Measurements from ENCODE around the gene ASB3.
"Not testable (repeated sequence)": the region's sequence is repeated elsewhere in the genome, so short reads cannot be mapped to it uniquely, and the experiment has no call there.

The ASB3 gene

GRCh38 chr2:53724536-53724935 is 62.2 kb downstream of the ASB3 start:
- FAIRE-seq, result no peak
- DNase-seq (ENCODE audit: insufficient read length, low spot score), result no peak
- no peak for TF ChIP-seq CTCF (IDR thresholded peaks at IDR 0.05; ENCODE audit: insufficient read depth, missing control alignments)

GRCh38 chr2:53720944-53721343 is 65.8 kb downstream of the ASB3 start:
- DNase-seq (ENCODE audit: insufficient read length, low spot score); FAIRE-seq: not testable (repeated sequence)

GRCh38 chr2:53715568-53715967 is 71.2 kb downstream of the ASB3 start:
- no peak for DNase-seq (ENCODE audit: insufficient read length, low spot score)

GRCh38 chr2:53711271-53711780 is 75.4 kb downstream of the ASB3 start:
- FAIRE-seq (no peak), DNase-seq (ENCODE audit: insufficient read length, low spot score) (no peak)
- TF ChIP-seq CTCF (IDR thresholded peaks at IDR 0.05; ENCODE audit: insufficient read depth, missing control alignments), result no peak

More at GRCh38 chr2:53715568-53715967, 71.2 kb downstream of the ASB3 start:
- TF ChIP-seq CTCF (IDR thresholded peaks at IDR 0.05; ENCODE audit: insufficient read depth, missing control alignments), result peak; percentile 52
- FAIRE-seq, result no peak

GRCh38 chr2:53708988-53709387 is 77.8 kb downstream of the ASB3 start:
- TF ChIP-seq CTCF (IDR thresholded peaks at IDR 0.05; ENCODE audit: insufficient read depth, missing control alignments), result no peak
- FAIRE-seq (no peak), DNase-seq (ENCODE audit: insufficient read length, low spot score) (no peak)

GRCh38 chr2:53701221-53701620 is 85.5 kb downstream of the ASB3 start:
- FAIRE-seq (no peak), DNase-seq (ENCODE audit: insufficient read length, low spot score) (no peak)

GRCh38 chr2:53697686-53698085 is 89.1 kb downstream of the ASB3 start:
- TF ChIP-seq CTCF (IDR thresholded peaks at IDR 0.05; ENCODE audit: insufficient read depth, missing control alignments), result no peak
- no peak for FAIRE-seq
- no peak for DNase-seq (ENCODE audit: insufficient read length, low spot score)

More at GRCh38 chr2:53701221-53701620, 85.5 kb downstream of the ASB3 start:
- TF ChIP-seq CTCF (IDR thresholded peaks at IDR 0.05; ENCODE audit: insufficient read depth, missing control alignments), result no peak

GRCh38 chr2:53697092-53697491 is 89.7 kb downstream of the ASB3 start:
- DNase-seq (ENCODE audit: insufficient read length, low spot score) (no peak), FAIRE-seq (no peak)
- TF ChIP-seq CTCF (IDR thresholded peaks at IDR 0.05; ENCODE audit: insufficient read depth, missing control alignments), result no peak

Data from D721Med (cell line).